IPS-18a (cell line): Measurements from ENCODE around the gene EN2.

Source experiments
- H3K27ac ChIP-seq: one replicate; pipeline ENCODE4 v1.5.1; 2013; ENCODE audit warnings: low read length
- H3K27me3 ChIP-seq: one replicate; pipeline ENCODE4 v1.6.1; 2013; ENCODE audit warnings: mild to moderate bottlenecking, low read length; ENCODE audit not compliant: control insufficient read depth, insufficient read depth
- H3K36me3 ChIP-seq: one replicate; pipeline ENCODE4 v1.6.1; 2013; ENCODE audit warnings: low read depth, low read length; ENCODE audit not compliant: control insufficient read depth
- H3K4me1 ChIP-seq: one replicate; pipeline ENCODE4 v1.6.1; 2013; ENCODE audit warnings: low read depth, low read length; ENCODE audit not compliant: control insufficient read depth
- H3K4me3 ChIP-seq: one replicate; pipeline ENCODE4 v1.5.1; 2013; ENCODE audit warnings: low read length
- H3K9ac ChIP-seq: one replicate; pipeline ENCODE4 v1.6.1; 2013; ENCODE audit warnings: mild to moderate bottlenecking, low read length, moderate library complexity
- H3K9me3 ChIP-seq: one replicate; pipeline ENCODE4 v1.6.1; 2013; ENCODE audit warnings: low read depth, low read length; ENCODE audit not compliant: control insufficient read depth

EN2 gene

DNA sequence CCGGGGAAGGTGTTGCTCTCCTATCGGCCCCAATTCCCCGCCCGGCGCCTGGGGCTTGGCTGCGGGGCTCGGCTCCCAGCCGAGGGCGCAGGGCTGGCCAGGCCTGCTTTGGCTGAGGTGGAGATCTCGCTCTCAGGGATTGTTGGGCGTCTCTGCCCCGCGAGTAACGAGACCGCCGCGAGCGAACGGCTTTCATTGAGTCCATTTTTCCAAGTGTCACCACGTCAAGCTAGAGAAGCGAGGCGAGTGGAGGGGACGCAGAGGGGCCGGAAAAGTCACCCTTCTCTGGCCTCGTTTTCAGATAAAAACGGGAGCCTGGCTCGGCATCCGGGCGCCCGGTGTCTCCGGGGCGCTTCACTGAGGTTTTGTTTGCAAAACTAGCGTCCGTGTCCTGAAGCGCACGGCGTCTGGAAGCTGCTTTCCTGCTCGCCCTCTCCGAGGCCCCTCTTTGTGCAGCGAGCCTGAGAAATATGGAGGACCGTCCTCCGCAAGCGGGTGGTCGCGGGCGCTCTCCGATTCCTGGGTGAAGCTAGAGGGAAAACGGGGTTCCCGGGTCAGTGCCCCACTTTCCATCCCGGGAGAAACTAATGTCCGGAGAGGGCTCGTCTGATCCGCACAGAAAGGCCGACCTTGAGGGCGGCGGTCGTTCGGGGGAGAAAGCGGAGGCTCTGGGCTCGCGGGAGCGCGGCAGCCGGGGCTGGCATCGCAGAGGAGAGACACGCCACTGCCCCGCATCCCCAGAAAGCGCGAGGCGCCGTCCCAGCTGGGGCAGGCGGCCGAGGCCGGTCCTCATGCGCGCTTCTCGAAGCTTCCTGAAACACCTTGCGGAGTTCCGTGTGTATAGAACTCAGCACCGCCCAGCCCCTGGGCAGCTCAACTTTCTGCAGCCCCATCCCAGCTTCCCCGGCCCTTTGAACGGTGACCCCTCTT lies 3.5 kb upstream of the EN2 start:
- Histone ChIP-seq H3K9me3 (no peaks in the 10 kb centered on the region), H3K9ac (no peak overlapping the region), H3K27me3 (peaks cover 97% of the 10 kb centered on the region), H3K27ac (no peak overlapping the region), H3K36me3 (no peaks in the 10 kb centered on the region), H3K4me3 (no peak overlapping the region), H3K4me1 (peaks cover 6% of the 10 kb centered on the region)

DNA sequence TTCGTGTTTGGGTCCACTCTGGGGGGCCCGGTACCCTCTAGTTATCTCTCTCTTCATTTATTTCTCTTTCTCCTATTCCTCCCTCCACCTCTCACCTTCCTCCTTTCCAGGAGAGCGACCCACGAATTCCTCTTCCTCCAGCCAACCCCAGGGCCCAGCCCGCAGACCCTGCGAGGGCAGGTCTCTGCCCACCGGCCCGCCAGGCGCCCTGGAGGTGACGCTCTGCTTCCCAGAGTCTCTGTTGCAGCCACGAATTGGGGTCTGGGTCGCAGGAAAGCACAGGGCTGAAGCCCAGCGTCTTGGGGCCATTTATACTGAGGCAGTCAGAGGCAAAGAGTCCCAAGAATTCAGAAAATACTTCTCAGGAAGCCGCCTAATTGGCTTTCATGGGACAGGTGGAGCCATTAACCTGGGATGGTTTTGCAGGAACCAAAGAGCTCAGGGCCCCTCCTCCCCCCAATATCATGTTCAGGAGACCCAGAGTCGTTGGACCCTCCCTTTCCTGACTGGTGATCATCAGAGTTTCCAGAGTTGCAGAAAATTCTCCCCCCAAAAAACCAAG lies 2.7 kb upstream of the EN2 start:
- Histone ChIP-seq H3K9ac (no peak overlapping the region), H3K9me3 (no peaks in the 10 kb centered on the region), H3K27me3 (peaks cover 97% of the 10 kb centered on the region), H3K36me3 (no peaks in the 10 kb centered on the region), H3K4me3 (no peak overlapping the region), H3K27ac (no peak overlapping the region), H3K4me1 (peaks cover 11% of the 10 kb centered on the region)

DNA sequence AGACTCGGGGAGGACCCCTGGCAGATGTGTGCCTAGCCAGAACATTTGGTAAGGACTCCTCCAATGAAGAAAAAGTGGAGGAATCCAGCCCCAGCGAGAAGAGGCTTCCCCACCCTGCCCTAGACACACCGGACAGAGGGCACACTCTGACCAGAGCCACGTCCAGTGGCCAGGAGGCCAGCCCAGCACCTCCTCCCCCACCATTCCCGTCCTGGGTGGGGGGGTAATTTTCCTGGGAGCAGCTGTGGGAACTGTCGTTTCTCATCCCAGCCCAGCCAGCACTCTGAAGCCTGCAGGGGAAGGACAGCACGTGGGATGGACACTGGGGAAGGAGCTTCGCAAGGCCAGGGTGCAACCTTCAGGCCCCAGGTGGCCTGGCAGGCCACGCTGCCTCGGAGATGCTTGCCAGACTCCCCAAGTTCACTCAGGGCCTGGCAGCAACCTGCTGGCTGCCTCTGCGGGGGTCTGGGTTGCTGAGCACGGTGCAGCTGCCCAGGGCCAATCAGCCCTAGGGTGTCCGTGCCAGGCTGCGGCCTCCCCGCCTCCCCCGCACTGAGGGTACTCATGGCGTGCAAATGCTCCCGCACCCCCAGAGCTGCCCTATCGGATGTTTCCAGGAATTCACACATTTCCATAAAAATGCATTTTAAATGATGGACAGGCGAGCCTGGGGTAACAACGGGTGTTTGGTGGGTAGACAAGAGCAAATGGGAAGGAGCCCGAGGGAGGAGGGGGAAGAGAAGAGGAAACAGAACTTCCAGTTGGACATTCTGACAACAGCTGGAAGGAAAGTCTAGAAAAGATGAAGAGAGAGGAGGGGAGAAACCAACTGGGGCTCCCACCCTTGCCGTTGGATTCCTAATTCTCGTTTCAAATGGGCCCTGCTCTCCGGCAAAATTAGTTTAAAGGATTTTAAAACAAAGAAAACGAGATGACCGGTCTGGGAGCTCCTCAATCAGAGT lies 1.9 kb upstream of the EN2 start:
- Histone ChIP-seq H3K9ac (no peak overlapping the region), H3K4me3 (no peak overlapping the region), H3K36me3 (no peaks in the 10 kb centered on the region), H3K27me3 (peaks cover 97% of the 10 kb centered on the region), H3K27ac (no peak overlapping the region), H3K4me1 (peaks cover 12% of the 10 kb centered on the region), H3K9me3 (no peaks in the 10 kb centered on the region)

DNA sequence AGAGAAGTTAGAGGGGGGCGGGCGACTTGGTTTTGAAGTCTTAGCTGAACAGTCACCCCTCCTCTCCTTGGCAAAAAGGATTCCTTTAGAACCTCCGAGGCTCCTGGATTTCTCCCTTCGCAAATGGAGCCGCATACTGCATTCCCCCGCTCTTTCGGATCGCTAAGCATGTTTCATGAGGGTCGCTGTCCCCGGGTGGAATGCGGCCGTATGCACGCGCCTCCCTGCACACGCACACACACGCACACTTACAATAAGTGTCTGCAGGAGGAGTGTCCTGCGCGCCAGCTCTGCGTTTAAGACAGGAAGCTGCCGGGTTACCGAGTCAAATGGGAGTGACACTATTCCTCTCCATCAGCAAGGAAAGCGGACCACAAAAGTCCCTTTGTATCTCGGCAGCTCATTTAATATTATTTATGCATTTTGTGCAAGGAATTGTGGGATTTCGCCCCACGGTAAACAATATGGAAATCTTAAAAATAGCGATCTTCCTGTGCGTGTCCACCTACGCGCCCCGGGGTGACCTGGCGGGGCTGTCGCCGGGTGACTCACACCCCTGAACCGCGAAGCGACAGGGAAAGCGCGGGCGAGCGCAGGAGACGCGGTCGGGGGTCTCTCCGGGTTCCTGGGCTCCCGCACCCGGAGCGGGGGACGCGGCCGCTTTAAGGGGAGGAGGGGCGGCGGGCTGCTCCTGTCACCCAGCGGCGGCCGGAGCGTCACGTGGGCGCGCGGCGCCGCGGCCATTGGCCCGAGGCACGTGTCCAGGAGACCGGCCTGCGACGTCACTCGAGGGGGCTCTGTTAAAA lies 988 bp upstream of the EN2 start:
- H3K9me3 ChIP-seq = no peaks in the 10 kb centered on the region
- H3K4me3 ChIP-seq = no peak overlapping the region
- H3K27ac ChIP-seq = no peak overlapping the region
- no peaks in the 10 kb centered on the region for H3K36me3 ChIP-seq
- no peak overlapping the region for H3K9ac ChIP-seq
- H3K27me3 ChIP-seq = peaks cover 97% of the 10 kb centered on the region
- peaks cover 12% of the 10 kb centered on the region for H3K4me1 ChIP-seq

DNA sequence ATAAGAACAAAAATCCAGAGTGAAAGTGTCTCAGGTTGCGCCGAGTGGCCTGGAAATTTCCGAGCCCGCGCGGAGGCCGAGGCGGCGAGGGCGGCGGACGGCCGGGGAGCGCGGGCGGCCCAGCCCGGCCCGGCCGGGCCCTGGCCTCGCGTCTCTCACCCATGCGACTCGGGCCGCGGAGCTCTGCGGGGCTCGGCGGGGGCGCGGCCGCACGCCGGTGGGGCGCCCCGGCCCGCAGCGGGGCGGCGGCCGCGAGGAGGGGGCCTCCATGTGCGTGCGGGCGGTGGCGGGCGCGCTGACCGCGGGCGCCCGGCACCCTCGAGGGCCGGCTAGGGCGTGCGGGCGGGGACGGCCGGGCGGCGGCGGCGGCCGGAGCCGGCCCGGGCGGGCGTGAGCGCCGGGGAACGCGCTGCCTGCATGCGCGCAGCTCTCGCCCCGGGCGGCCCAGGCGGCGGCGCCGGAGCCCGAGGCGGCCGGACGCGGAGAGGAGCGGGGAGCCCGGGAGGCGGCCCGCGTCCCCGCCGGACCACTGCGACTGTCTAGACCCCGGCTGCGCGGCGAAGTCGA lies 302 bp upstream of the EN2 start:
- Histone ChIP-seq H3K36me3 (no peaks in the 10 kb centered on the region), H3K4me3 (no peak overlapping the region), H3K27me3 (peaks cover 97% of the 10 kb centered on the region), H3K4me1 (peaks cover 12% of the 10 kb centered on the region), H3K9ac (no peak overlapping the region), H3K27ac (no peak overlapping the region), H3K9me3 (no peaks in the 10 kb centered on the region)

DNA sequence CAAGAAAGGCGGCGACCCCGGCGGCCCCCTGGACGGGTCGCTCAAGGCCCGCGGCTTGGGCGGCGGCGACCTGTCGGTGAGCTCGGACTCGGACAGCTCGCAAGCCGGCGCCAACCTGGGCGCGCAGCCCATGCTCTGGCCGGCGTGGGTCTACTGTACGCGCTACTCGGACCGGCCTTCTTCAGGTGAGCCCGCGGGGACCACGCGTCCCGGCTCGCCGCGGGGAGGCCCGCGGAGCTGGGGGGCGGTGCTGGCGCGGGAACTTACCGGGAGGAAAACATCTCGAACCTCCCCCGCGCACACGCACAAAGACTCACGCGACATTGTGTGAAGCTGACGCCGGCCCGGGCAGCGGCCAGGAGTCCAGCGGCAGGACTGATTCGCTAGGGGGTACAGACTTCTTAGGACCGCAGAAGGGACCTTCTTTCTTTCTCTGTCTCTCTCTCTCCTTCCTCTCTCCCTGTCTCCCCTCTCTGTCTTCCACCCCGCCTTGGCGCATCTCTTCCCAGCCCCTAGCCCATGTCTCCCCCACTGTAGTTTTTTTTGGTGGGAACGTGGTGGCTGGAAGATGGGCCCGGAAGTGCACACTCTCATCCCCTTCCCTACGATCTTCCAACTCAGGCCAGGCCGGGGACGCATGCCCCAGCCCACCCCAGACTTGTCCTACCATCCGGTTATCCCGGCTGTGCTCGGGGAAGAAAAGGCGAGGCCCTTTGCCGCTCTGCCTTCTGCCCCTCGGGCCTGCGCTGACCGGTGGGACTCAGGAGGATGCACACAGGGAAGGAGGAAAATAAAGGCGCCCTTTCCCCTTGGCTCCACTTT lies 1.2 kb downstream of the EN2 start:
- no peak overlapping the region for H3K27ac ChIP-seq

DNA sequence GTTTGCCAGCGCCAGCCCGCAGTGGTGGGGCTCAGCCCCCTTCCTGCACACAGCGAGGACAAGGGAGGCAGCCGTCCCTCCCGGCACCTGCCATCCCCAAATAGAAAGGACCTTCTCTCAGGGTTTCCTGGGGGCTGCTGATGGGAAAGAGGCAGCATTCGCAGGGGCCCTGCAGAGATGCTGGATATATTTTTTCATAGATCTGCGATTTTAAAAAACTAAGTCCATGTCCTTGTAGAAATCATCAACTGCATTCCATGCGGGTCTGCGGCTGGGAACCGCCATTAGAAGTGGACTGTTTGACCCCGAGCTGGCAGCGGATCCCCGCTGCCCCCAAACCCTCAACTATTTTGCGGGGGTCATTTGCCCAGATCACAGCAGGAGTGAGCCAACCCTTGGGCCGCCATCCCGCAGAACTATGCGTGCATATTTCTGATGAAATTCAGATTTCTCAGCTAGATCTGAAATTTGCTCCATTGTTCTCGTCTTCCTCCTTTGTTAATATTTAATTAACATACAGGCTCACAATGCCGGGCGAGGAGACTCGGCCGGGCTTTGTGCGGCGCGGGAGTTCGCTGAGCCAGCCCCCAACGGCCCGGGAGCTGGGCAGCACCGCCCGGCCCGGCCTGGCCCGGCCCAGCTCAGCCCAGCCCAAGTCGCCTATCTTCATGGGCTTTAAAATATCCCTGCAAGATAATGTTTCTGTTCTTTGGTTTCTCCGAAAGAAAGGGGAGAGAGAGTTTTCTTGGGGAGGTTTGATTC lies 2.0 kb downstream of the EN2 start:
- Histone ChIP-seq H3K4me1 (peaks cover 12% of the 10 kb centered on the region), H3K9ac (no peak overlapping the region), H3K4me3 (peak overlapping the region; percentile 16), H3K27ac (no peak overlapping the region), H3K9me3 (no peaks in the 10 kb centered on the region), H3K27me3 (peaks cover 97% of the 10 kb centered on the region), H3K36me3 (no peaks in the 10 kb centered on the region)

More for the DNA sequence above, 1.2 kb downstream of the EN2 start:
- Histone ChIP-seq H3K27me3 (peaks cover 97% of the 10 kb centered on the region), H3K4me3 (peak overlapping the region; percentile 16), H3K9ac (no peak overlapping the region), H3K9me3 (no peaks in the 10 kb centered on the region), H3K4me1 (peaks cover 12% of the 10 kb centered on the region), H3K36me3 (no peaks in the 10 kb centered on the region)

DNA sequence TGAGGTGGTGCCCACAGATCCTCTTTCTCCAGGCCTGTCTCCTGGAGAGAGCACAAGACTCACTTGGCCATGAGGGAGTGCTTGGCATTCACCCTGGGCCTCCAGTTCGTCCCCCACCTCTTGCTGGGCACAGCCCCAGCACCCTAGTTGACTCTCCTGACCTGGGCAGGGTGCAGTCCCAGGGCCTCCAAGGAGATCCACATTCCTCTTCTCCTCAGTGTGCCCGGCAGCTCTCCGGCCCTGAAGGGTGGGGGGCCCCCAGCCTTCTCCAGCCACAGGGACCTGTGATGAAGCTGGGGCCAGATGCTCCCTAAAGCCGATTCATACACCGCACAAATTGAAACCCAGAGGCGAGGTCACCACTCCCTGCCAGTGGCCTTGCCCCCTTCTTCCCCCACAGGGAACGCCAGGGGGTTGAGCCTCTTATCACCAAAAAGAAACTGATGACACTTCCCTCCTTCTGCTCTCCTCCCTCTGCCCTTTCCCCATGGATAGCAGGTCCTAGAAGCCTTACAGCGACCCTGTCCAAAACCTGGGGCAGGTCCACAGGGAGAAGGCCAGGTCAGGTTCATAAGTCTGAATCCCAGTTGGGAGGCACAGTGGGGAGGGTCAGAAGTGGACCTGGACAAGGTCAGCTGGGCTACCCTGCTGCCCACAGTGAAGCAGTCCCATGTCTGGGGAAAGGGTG lies 3.1 kb downstream of the EN2 start:
- Histone ChIP-seq H3K4me1 (peaks cover 12% of the 10 kb centered on the region), H3K27me3 (peaks cover 97% of the 10 kb centered on the region), H3K27ac (no peak overlapping the region), H3K36me3 (no peaks in the 10 kb centered on the region), H3K4me3 (no peak overlapping the region), H3K9ac (no peak overlapping the region), H3K9me3 (no peaks in the 10 kb centered on the region)

DNA sequence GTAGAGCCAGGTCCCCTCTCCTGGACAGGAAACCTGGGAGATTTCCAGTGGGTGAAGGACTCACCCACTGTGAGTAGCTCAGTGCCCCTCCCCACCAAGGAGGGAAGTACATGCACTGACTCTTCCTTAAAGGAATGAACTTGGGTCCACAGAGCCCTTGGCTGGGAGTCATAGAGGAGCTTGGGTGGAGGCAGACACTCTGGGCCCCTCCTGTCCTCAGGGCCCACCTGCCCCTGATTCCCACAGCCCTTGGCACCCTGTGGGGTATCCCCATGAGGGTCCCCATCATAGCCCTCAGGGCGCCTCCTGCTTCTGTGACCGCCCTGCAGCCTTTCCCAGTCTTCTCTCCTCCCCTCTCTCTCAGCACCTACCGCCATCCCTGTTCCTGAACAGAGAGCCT lies 3.7 kb downstream of the EN2 start:
- Histone ChIP-seq H3K4me3 (no peak overlapping the region), H3K4me1 (peaks cover 10% of the 10 kb centered on the region), H3K36me3 (no peaks in the 10 kb centered on the region), H3K9ac (no peak overlapping the region), H3K9me3 (no peaks in the 10 kb centered on the region), H3K27me3 (peaks cover 97% of the 10 kb centered on the region), H3K27ac (no peak overlapping the region)
